GM12873 (cell line): ENCODE results near the gene TTC23L.

Experiments
- CTCF ChIP-seq: IDR thresholded peaks from 2 replicates; pipeline ENCODE4 v1.5.1; 2012; ENCODE audit warnings: low read depth, mild to moderate bottlenecking, moderate library complexity, low read length, control low read depth; ENCODE audit not compliant: insufficient read depth; ENCODE audit errors: missing control alignments

TTC23L gene

GRCh38 chr5:34804913-34805312, 34.1 kb upstream of the TTC23L start:
- no peak for TF ChIP-seq CTCF

GRCh38 chr5:34806532-34806931, 32.4 kb upstream of the TTC23L start:
- no peak for TF ChIP-seq CTCF

GRCh38 chr5:34811706-34812105, 27.3 kb upstream of the TTC23L start:
- TF ChIP-seq CTCF = no peak

- TF ChIP-seq CTCF = no peak
Measured at GRCh38 chr5:34813509-34813908, 25.5 kb upstream of the TTC23L start.

GRCh38 chr5:34817558-34818351, 21.2 kb upstream of the TTC23L start:
- no peak for TF ChIP-seq CTCF

- TF ChIP-seq CTCF = no peak
Measured at GRCh38 chr5:34818717-34819116, 20.2 kb upstream of the TTC23L start.

GRCh38 chr5:34820593-34820992, 18.4 kb upstream of the TTC23L start:
- no peak for TF ChIP-seq CTCF
